Left ventricle myocardium inferior (tissue), 1 donor: ENCODE data around the gene LAMP5. TPM values are rescaled to one million over a fixed set of nuclear protein-coding genes. Genes with fewer than 3 reads are reported as not detected.

ENCODE experiments used
- DNase-seq: peaks from one replicate; pipeline ENCODE4 v3.0.0-alpha.2; 2020
- H3K27ac ChIP-seq: fragments of 200-600 bp; replicated peaks from 2 replicates; pipeline ENCODE4 v1.8.0; 2021
- H3K27me3 ChIP-seq: fragments of 200-600 bp; 2 replicates; pipeline ENCODE4 v1.8.0; 2021; ENCODE audit warnings: low read depth
- H3K36me3 ChIP-seq: fragments of 200-600 bp; 2 replicates; pipeline ENCODE4 v1.8.0; 2021
- H3K4me1 ChIP-seq: fragments of 200-600 bp; 2 replicates; pipeline ENCODE4 v1.8.0; 2021
- H3K4me3 ChIP-seq: fragments of 200-600 bp; 2 replicates; pipeline ENCODE4 v1.8.0; 2021; ENCODE audit warnings: mild to moderate bottlenecking, moderate library complexity
- H3K9me3 ChIP-seq: fragments of 200-600 bp; replicated peaks from 2 replicates; pipeline ENCODE4 v1.8.0; 2021
- CTCF ChIP-seq: fragments of 200-600 bp; IDR thresholded peaks from 2 replicates; pipeline ENCODE4 v1.8.0; 2021; ENCODE audit warnings: antibody characterized with exemption, mild to moderate bottlenecking, borderline replicate concordance
- intact Hi-C: fragments of 100-400 bp; cut with micrococcal nuclease; formaldehyde crosslinking; loops from one replicate; pipeline ENCODE4 v1.11.0; 2022
- total RNA-seq: library from RNA; stranded (reverse); fragmentation: NEBNext Ultra II Directional; extraction: Animal tissue kit (Norgen Biotek cat#: 25700); gene quantifications from one replicate; pipeline ENCODE4 v1.2.1, GENCODE V29; 2021
- donor health status: DM: no; HTN: yes; CAD: no; lungs with severe emphysema.

LAMP5 gene
- total RNA-seq, 1 donor from 2014 or later: not detected

GRCh38 chr20:9510911-9511310, 3.5 kb upstream of the LAMP5 start:
- no peak for DNase-seq
- no peak for TF ChIP-seq CTCF
- peaks cover 41% of the 10 kb centered on the region for H3K4me1 ChIP-seq
- no peaks in the 10 kb centered on the region for H3K36me3 ChIP-seq
- no peaks in the 10 kb centered on the region for H3K9me3 ChIP-seq
- intact Hi-C loops: no loop called here
- peaks cover 100% of the 10 kb centered on the region for H3K27me3 ChIP-seq
- no peak overlapping the region for H3K27ac ChIP-seq
- no peak overlapping the region for H3K4me3 ChIP-seq

GRCh38 chr20:9514072-9514460, 324 bp upstream of the LAMP5 start:
- Histone ChIP-seq H3K4me3 (no peak overlapping the region), H3K27me3 (peaks cover 100% of the 10 kb centered on the region), H3K9me3 (no peaks in the 10 kb centered on the region), H3K36me3 (no peaks in the 10 kb centered on the region), H3K27ac (no peak overlapping the region), H3K4me1 (peaks cover 28% of the 10 kb centered on the region)
- intact Hi-C loops: no loop called here
- no peak for DNase-seq
- TF ChIP-seq CTCF: no peak

- no peak for TF ChIP-seq CTCF
- Histone ChIP-seq H3K36me3 (no peaks in the 10 kb centered on the region), H3K9me3 (no peaks in the 10 kb centered on the region), H3K4me3 (peak overlapping the region; percentile 52), H3K4me1 (peaks cover 28% of the 10 kb centered on the region), H3K27ac (no peak overlapping the region), H3K27me3 (peaks cover 99% of the 10 kb centered on the region)
- intact Hi-C loops: no loop called here
- DNase-seq: no peak
Measured at GRCh38 chr20:9515214-9515585, 810 bp downstream of the LAMP5 start.

GRCh38 chr20:9515741-9516233, 1.4 kb downstream of the LAMP5 start:
- Histone ChIP-seq H3K4me1 (peaks cover 28% of the 10 kb centered on the region), H3K27ac (no peak overlapping the region), H3K36me3 (no peaks in the 10 kb centered on the region), H3K27me3 (peaks cover 99% of the 10 kb centered on the region), H3K4me3 (peak overlapping the region; percentile 52), H3K9me3 (no peaks in the 10 kb centered on the region)
- no peak for DNase-seq
- TF ChIP-seq CTCF: no peak
- intact Hi-C loops: no loop called here

GRCh38 chr20:9516234-9516871, 2.0 kb downstream of the LAMP5 start:
- H3K27ac ChIP-seq: no peak overlapping the region
- H3K9me3 ChIP-seq: no peaks in the 10 kb centered on the region
- peak overlapping the region; percentile 52 for H3K4me3 ChIP-seq
- intact Hi-C loops: no loop called here
- peaks cover 28% of the 10 kb centered on the region for H3K4me1 ChIP-seq
- peak; percentile 22 for DNase-seq
- H3K36me3 ChIP-seq: no peaks in the 10 kb centered on the region
- H3K27me3 ChIP-seq: peaks cover 99% of the 10 kb centered on the region
- no peak for TF ChIP-seq CTCF
